GM19438 (cell line): Measurements from ENCODE around the gene FHOD1.

Experiments
- ATAC-seq: cut with Tn5 transposase; IDR thresholded peaks from one replicate; pipeline ENCODE4 v1.9.1; 2021; ENCODE audit warnings: low read depth; ENCODE audit not compliant: unreplicated experiment

FHOD1 gene

GRCh38 chr16:67236563-67237395 lies 10.5 kb downstream of the FHOD1 start:
- no peak for ATAC-seq

- no peak for ATAC-seq
These were observed 11.3 kb downstream of the FHOD1 start for GRCh38 chr16:67235816-67236562.

DNA sequence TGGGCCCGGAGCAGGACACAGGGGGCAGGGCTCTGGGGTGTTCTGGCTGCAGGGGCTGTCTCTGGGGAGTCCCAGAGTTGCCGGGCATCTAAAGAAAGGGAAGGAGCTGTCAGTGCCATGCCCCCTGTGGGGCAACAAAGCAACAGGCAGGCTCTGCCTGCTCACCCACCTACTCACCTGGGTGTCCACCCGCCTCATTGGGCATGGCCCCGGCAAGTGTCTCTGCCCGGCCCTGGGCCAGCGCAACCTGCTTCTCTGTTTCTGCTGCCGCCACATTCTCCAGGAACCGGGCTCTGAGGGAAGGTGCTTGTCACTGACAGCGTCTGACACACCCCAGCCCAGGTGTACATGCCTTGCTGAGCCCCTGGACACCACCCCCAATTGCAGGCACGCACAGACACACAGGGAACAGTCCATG lies 13.1 kb downstream of the FHOD1 start:
- no peak for ATAC-seq

- no peak for ATAC-seq
These were observed 13.7 kb downstream of the FHOD1 start for GRCh38 chr16:67233596-67233995.

GRCh38 chr16:67230809-67231660 lies 16.2 kb downstream of the FHOD1 start:
- ATAC-seq = no peak

- no peak for ATAC-seq
These were observed 17.1 kb downstream of the FHOD1 start for GRCh38 chr16:67229906-67230808.

GRCh38 chr16:67228905-67229304 lies 18.4 kb downstream of the FHOD1 start:
- no peak for ATAC-seq

DNA sequence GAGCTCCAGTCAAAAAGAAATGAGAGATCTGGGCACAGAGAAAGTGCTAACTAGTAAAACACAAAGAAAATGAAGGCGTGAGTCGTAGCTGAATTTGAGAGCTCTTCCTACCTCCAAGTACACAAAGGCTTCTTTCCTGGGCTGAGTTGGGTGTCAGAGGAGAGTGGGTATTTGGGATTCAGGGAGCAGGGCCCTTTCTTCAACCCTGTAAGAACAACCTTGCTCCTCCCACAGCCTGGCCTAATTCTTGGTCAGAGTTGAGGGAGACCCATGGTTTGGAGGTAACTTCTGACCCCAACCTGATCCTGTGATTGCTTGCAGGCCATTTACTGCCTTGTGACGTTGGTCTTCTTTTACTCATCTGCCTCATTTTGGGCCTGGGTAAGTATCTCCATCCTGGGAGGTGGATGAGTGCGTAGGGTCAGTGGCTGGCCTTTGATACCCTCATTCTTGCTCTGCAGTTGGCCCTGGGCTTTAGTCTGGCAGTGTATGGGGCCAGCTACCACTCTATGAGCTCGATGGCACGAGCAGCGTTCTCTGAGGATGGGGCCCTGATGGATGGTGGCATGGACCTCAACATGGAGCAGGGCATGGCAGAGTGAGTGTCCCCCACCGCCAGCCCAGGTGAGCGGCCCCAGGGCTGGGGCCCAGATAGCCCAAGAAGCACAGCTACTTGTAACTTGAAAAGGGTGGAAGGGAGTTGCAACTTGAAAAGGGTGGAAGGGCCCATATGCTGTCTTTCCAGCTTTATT lies 19.1 kb downstream of the FHOD1 start:
- no peak for ATAC-seq

- ATAC-seq = no peak
These were observed 19.7 kb downstream of the FHOD1 start for GRCh38 chr16:67227567-67227921.

DNA sequence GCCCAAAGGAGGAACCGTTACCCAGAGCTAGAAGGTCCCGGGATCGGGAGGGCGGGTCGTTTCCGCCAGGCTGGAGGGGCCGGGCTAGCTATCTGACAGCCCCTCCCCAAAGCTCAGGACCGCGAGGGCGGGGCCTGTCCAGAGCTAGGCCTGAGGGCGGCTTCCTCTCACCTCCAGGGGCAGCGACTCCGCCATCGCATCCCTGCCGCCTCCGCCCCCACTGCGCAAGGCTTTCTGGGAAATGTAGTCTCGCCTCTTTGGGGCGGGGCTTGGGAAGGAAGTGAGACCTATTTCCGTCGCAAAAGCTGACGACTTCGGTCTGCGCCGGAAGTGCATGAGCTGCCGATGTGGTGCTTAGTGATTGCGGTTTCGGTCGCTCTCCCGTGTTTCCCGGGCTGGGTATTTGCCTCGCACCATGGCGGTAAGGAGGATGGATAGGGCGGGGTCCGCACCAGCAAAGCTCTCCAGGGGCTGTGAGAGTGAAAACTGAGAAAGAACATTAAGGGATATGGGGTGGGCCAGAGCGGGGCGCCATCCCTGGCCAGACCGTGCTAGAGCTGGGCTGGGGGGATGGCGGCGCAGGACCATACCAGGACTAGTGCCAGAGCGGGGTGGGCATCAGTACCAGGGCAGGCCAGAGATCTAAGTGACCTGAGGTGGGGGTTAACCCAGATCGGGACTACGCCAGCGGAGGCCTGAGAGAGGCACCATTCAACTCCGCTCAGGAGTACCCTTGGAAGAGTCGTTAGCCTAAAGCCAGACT lies 20.3 kb downstream of the FHOD1 start, which contains the start of gene TMEM208:
Gene TMEM208, plus strand, starts transcription at position 327 of the 763 bp plus-strand sequence. Its CDS starts 89 bp downstream, at position 416.
- ATAC-seq = peak; percentile 91

GRCh38 chr16:67226295-67226803 lies 20.9 kb downstream of the FHOD1 start:
- ATAC-seq = no peak

DNA sequence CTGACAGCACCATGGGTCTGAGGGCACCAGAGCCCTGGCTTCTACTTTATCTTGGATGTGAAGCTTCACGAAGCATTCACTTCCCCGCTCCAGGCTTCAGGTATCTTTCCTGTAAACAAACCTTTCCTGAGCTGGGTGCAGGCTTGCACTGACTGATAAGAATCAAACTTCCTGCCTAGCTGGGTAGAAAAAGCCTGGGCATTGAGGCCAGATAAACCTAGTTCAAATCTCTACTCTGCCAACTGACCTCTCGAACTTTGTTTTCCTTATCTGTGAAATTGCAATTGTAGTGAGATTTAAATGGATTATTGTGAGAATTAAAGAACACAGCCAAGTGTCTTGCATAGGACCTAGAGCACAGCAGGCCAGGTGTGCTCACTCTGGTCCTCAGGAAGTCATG lies 23.3 kb downstream of the FHOD1 start:
- no peak for ATAC-seq

GRCh38 chr16:67216612-67217490 lies 30.4 kb downstream of the FHOD1 start:
- no peak for ATAC-seq

DNA sequence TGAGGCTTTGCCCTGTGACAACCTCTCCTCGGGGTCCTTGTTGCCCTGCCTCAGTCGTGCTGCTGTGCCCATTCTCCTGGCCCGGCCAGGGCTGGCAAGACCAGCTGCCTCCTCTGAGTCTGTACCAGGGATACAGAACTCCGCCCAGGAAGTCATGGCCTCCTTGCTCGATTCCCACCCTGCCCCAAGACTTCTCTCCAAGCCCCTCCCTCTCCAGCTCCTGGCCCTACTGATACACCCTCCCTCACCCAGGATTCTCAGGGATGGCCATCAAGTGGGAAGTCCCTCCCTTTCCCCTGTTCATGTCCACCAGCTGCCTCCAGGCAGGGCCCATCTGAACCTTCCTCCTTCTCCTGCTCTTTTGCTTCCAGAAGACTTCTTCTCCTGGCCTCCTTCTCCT lies 31.6 kb downstream of the FHOD1 start:
- no peak for ATAC-seq

- no peak for ATAC-seq
These were observed 33.9 kb downstream of the FHOD1 start for GRCh38 chr16:67213197-67214019.

DNA sequence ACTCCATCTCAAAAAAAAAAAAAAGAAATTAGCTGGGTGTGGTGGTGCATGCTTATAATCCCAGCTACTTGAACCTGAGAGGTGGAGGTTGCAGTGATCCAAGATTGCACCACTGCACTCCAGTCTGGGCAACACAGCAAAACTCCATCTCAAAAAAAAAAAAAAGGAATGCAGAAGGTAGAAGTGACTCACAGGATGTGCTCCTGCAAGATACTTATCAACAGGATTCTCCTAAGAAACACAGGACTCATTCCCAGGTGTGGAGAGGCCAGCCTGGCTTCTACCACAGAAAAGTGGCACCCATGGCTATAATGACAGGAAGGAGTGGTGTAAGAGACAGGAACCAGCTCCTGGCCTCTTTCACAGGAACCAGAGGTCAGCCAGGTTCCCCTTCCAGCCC lies 34.5 kb downstream of the FHOD1 start:
- no peak for ATAC-seq
